CD14-positive monocyte (primary cell): ENCODE results near the gene RIMBP2. TPM values are rescaled to one million over a fixed set of nuclear protein-coding genes. Genes with fewer than 3 reads are reported as not detected.

Experiments
- DNase-seq, 3 donors: peaks; one replicate each; pipeline ENCODE4 v3.0.0-alpha.2; 2011 to 2022
- H2AFZ ChIP-seq: 2 replicates; pipeline ENCODE4 v1.6.0; 2012; ENCODE audit warnings: mild to moderate bottlenecking, low read depth, low read length, inconsistent platforms; ENCODE audit not compliant: insufficient read depth, poor library complexity, severe bottlenecking
- H3K27ac ChIP-seq, 2 donors: 1 replicate in 1 of 2; 2 replicates in 1 of 2; pipeline ENCODE4 v1.5.1; 2012 to 2013; ENCODE audit warnings: low read length in 2 of 2, control low read depth in 1 of 2, inconsistent platforms in 1 of 2, low read depth in 1 of 2, mild to moderate bottlenecking in 1 of 2
- H3K27me3 ChIP-seq, 2 donors: one replicate each; pipeline versions ENCODE4 v1.6.0 to v1.6.1; 2011 to 2013; ENCODE audit warnings: low read length in 2 of 2; ENCODE audit not compliant: control insufficient read depth in 2 of 2, insufficient read depth in 2 of 2
- H3K36me3 ChIP-seq, 2 donors: replicated peaks in 1 of 2; 1 replicate in 1 of 2; 2 replicates in 1 of 2; pipeline versions ENCODE4 v1.5.1 to v1.6.1; 2012 to 2013; ENCODE audit warnings: low read length in 2 of 2, control low read depth in 1 of 2, inconsistent platforms in 1 of 2, mild to moderate bottlenecking in 1 of 2; ENCODE audit not compliant: insufficient read depth in 2 of 2, control insufficient read depth in 1 of 2
- H3K4me1 ChIP-seq, 2 donors: 1 replicate in 1 of 2; 2 replicates in 1 of 2; pipeline versions ENCODE4 v1.5.1 to v1.6.1; 2012 to 2013; ENCODE audit warnings: low read length in 2 of 2, control low read depth in 1 of 2, inconsistent platforms in 1 of 2, mild to moderate bottlenecking in 1 of 2, moderate library complexity in 1 of 2; ENCODE audit not compliant: insufficient read depth in 2 of 2, control insufficient read depth in 1 of 2
- H3K4me2 ChIP-seq: replicated peaks from 2 replicates; pipeline ENCODE3; 2012; ENCODE audit warnings: low read length, moderate library complexity, mild to moderate bottlenecking; ENCODE audit not compliant: poor library complexity, severe bottlenecking; ENCODE audit errors: extremely low read depth
- H3K4me3 ChIP-seq, 3 experiments: fragments of 200-600 bp in 1 of 3; sonication (generic) in 1 of 3; replicated peaks in 1 of 3; 1 replicate in 2 of 3; 2 replicates in 1 of 3; pipeline ENCODE4 v1.5.1; 2011 to 2013; ENCODE audit warnings: low read length in 3 of 3, mild to moderate bottlenecking in 3 of 3, control low read depth in 2 of 3, low read depth in 2 of 3, inconsistent platforms in 1 of 3, moderate library complexity in 1 of 3
- H3K79me2 ChIP-seq: 2 replicates; pipeline ENCODE4 v1.6.0; 2012; ENCODE audit warnings: mild to moderate bottlenecking, control low read depth, inconsistent platforms, low read length, moderate library complexity; ENCODE audit not compliant: insufficient read depth
- H3K9ac ChIP-seq: 2 replicates; pipeline ENCODE4 v1.6.0; 2017; ENCODE audit warnings: low read length, mild to moderate bottlenecking; ENCODE audit not compliant: insufficient read depth, poor library complexity, severe bottlenecking
- H3K9me3 ChIP-seq, 2 donors: replicated peaks in 1 of 2; 1 replicate in 1 of 2; 2 replicates in 1 of 2; pipeline versions ENCODE4 v1.5.1 to v1.6.1; 2012 to 2013; ENCODE audit warnings: low read length in 2 of 2, control low read depth in 1 of 2; ENCODE audit not compliant: control insufficient read depth in 1 of 2, insufficient read depth in 1 of 2
- H4K20me1 ChIP-seq: 2 replicates; pipeline ENCODE4 v1.6.0; 2012; ENCODE audit warnings: mild to moderate bottlenecking, low read length, control low read depth, moderate library complexity; ENCODE audit not compliant: insufficient read depth
- H3K27ac Mint-ChIP-seq, 7 donors: one replicate each; pipeline ENCODE4 v1.8.0; 2020; ENCODE audit warnings: mild to moderate bottlenecking in 7 of 7, mixed read lengths in 7 of 7, moderate library complexity in 6 of 7, inconsistent platforms in 2 of 7
- H3K27me3 Mint-ChIP-seq, 3 donors: one replicate each; pipeline ENCODE4 v1.8.0; 2021 to 2022; ENCODE audit warnings: low read depth in 3 of 3, mild to moderate bottlenecking in 3 of 3, mixed read lengths in 3 of 3, moderate library complexity in 3 of 3, inconsistent platforms in 1 of 3
- H3K36me3 Mint-ChIP-seq, 2 donors: one replicate each; pipeline ENCODE4 v1.8.0; 2020; ENCODE audit warnings: mixed read lengths in 2 of 2, inconsistent platforms in 1 of 2, mild to moderate bottlenecking in 1 of 2
- H3K4me1 Mint-ChIP-seq: one replicate; pipeline ENCODE4 v1.8.0; 2020; ENCODE audit warnings: mild to moderate bottlenecking, mixed read lengths
- H3K4me3 Mint-ChIP-seq, 2 donors: one replicate each; pipeline ENCODE4 v1.8.0; 2020; ENCODE audit warnings: mild to moderate bottlenecking in 2 of 2, mixed read lengths in 2 of 2, moderate library complexity in 1 of 2
- H3K9me3 Mint-ChIP-seq, 7 donors: one replicate each; pipeline ENCODE4 v1.8.0; 2020 to 2022; ENCODE audit warnings: mixed read lengths in 7 of 7, mild to moderate bottlenecking in 6 of 7, moderate library complexity in 6 of 7, inconsistent platforms in 2 of 7
- WGBS: methylation state at CpG from one replicate; pipeline ENCODE4 v1.1.5; 2013; ENCODE audit warnings: missing lambda C conversion rate; ENCODE audit not compliant: insufficient coverage; 5-methylcytosine and 5-hydroxymethylcytosine counted together
- intact Hi-C, 2 donors: fragments of 100-400 bp; cut with micrococcal nuclease; formaldehyde crosslinking; loops; one replicate each; pipeline versions ENCODE4 v1.15.0 to v1.15.1; 2023
- polyA plus RNA-seq, 3 donors: library from polyadenylated mRNA; depleted of rRNA in 1 of 3; unstranded in 2 of 3; stranded (reverse) in 1 of 3; fragments of 300-500 nt in 2 of 3; fragments of >200 nt in 1 of 3; fragmentation: Illumina TruSeq in 2 of 3; gene quantifications; 1 replicate in 2 of 3; 2 replicates in 1 of 3; pipeline ENCODE4 v1.2.3, GENCODE V29; 2012 to 2021
- TF ChIP-seq, protein P1 (sequence below): fragments of 200-600 bp; IDR thresholded peaks from one replicate; pipeline ENCODE4 v1.8.0; 2022; ENCODE audit warnings: antibody characterized with exemption, mild to moderate bottlenecking

The RIMBP2 gene
- polyA plus RNA-seq, 3 donors: not detected

DNA sequence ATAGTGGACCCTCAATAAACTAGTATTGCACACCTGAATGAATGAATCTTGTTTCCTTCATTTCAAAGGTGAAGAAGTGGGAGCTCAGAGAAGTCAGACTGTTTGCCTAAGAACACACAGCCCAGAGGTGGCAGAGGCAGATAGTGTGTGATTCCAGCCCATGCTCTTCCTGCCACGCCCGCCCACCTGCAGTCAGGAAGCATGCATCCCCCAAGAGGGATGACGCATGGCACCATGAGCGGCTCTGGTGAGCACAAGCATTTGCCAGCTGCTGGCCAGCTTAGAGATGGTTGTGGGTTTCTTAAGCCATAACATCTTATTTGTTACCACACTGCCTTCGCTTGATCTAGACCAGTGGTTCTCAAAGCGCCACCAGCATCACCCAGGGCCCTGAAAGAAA lies 133.8 kb downstream of the RIMBP2 start:
- Mint-ChIP-seq H3K9me3 (peaks cover 2 to 13% (median 7%) of the 10 kb centered on the region in 7 donors), H3K4me3 (no peak overlapping the region), H3K4me1 (no peaks in the 10 kb centered on the region), H3K27ac (no peak overlapping the region), H3K36me3 (no peaks in the 10 kb centered on the region), H3K27me3 (peaks cover 0 to 10% (median 3%) of the 10 kb centered on the region in 3 donors)
- H3K9me3 ChIP-seq: peaks cover 24 to 32% of the 10 kb centered on the region in 2 donors
- no peaks in the 10 kb centered on the region for H3K4me1 ChIP-seq
- H3K4me3 ChIP-seq: no peak overlapping the region
- H3K79me2 ChIP-seq: no peaks in the 10 kb centered on the region
- H3K4me2 ChIP-seq: no peak overlapping the region
- H2AFZ ChIP-seq: no peak overlapping the region
- no peak overlapping the region for H3K27ac ChIP-seq
- no peaks in the 10 kb centered on the region for H3K27me3 ChIP-seq
- no peaks in the 10 kb centered on the region for H4K20me1 ChIP-seq
- WGBS: 100% methylated on average over 1 of the region's 6 CpGs
- DNase-seq: no peak
- intact Hi-C loops: no loop called here
- no peak overlapping the region for H3K9ac ChIP-seq
- TF ChIP-seq, protein P1, sequence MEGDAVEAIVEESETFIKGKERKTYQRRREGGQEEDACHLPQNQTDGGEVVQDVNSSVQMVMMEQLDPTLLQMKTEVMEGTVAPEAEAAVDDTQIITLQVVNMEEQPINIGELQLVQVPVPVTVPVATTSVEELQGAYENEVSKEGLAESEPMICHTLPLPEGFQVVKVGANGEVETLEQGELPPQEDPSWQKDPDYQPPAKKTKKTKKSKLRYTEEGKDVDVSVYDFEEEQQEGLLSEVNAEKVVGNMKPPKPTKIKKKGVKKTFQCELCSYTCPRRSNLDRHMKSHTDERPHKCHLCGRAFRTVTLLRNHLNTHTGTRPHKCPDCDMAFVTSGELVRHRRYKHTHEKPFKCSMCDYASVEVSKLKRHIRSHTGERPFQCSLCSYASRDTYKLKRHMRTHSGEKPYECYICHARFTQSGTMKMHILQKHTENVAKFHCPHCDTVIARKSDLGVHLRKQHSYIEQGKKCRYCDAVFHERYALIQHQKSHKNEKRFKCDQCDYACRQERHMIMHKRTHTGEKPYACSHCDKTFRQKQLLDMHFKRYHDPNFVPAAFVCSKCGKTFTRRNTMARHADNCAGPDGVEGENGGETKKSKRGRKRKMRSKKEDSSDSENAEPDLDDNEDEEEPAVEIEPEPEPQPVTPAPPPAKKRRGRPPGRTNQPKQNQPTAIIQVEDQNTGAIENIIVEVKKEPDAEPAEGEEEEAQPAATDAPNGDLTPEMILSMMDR: no peak
- no peaks in the 10 kb centered on the region for H3K36me3 ChIP-seq

DNA sequence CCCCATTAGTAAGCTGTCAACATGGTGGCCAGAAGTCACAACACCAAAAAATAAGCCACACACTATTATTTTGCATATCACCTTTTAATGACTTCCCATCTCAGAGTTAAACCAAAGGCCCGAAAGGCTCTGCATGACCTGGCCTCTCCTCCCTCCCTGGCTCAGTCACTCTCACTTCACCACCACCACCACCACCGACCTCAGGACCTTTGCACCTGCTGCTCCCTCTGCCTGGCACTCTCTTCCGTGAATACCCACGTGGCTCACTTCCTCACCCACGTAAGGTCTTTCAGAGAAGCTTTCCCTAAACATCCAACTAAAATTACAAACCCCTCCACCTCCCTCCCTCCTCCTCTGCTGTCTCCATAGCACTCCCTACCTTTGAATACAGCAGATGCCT lies 134.3 kb downstream of the RIMBP2 start:
- H3K36me3 ChIP-seq: no peaks in the 10 kb centered on the region
- no peak overlapping the region for H3K27ac ChIP-seq
- H3K36me3 Mint-ChIP-seq: no peaks in the 10 kb centered on the region
- intact Hi-C loops: no loop called here
- 83% methylated on average over 5 of the region's 5 CpGs for WGBS
- peaks cover 24 to 32% of the 10 kb centered on the region in 2 donors for H3K9me3 ChIP-seq
- peaks cover 2 to 13% (median 7%) of the 10 kb centered on the region in 7 donors for H3K9me3 Mint-ChIP-seq
- H3K27ac Mint-ChIP-seq: no peak overlapping the region
- peaks cover 0 to 10% (median 3%) of the 10 kb centered on the region in 3 donors for H3K27me3 Mint-ChIP-seq
- no peak overlapping the region for H3K4me3 ChIP-seq
- H3K9ac ChIP-seq: no peak overlapping the region
- no peak overlapping the region for H3K4me3 Mint-ChIP-seq
- TF ChIP-seq, protein P1: no peak
- no peak overlapping the region for H3K4me2 ChIP-seq
- H2AFZ ChIP-seq: no peak overlapping the region
- no peaks in the 10 kb centered on the region for H3K4me1 Mint-ChIP-seq
- no peaks in the 10 kb centered on the region for H3K4me1 ChIP-seq
- H4K20me1 ChIP-seq: no peaks in the 10 kb centered on the region
- H3K27me3 ChIP-seq: no peaks in the 10 kb centered on the region
- H3K79me2 ChIP-seq: no peaks in the 10 kb centered on the region
- DNase-seq: no peak
